Common myeloid progenitor, CD34-positive (primary cell): ENCODE measurements around the gene CHRDL2.

Source experiments
- CTCF ChIA-PET: fragments of 350-600 bp; sonication (Branson Sonifier 250); formaldehyde crosslinking; loops from one replicate; lab custom pipeline; 2021; ENCODE audit warnings: antibody characterized with exemption; lab: Charles Lee
- POLR2A ChIA-PET: fragments of 350-600 bp; sonication (Branson Sonifier 250); formaldehyde crosslinking; loops from one replicate; lab custom pipeline; 2021; ENCODE audit warnings: antibody characterized with exemption; lab: Charles Lee
- DNase-seq, 3 donors: peaks; one replicate each; pipeline versions ENCODE4 v3.0.0 to v3.0.0-alpha.2; 2013
- H3K27ac ChIP-seq, 2 experiments: 1 replicate in 1 of 2; 2 replicates in 1 of 2; pipeline ENCODE4 v1.7.0; 2013; ENCODE audit warnings: inconsistent platforms in 2 of 2, low read length in 2 of 2, mild to moderate bottlenecking in 2 of 2, low read depth in 1 of 2, moderate library complexity in 1 of 2; ENCODE audit not compliant: severe bottlenecking in 2 of 2, insufficient read depth in 1 of 2, poor library complexity in 1 of 2
- H3K27me3 ChIP-seq, 5 experiments: replicated peaks in 2 of 5; 1 replicate in 3 of 5; 2 replicates in 2 of 5; pipeline versions ENCODE4 v1.6.1 to v1.7.0; 2013; ENCODE audit warnings: low read length in 4 of 5, mild to moderate bottlenecking in 2 of 5, moderate library complexity in 2 of 5, inconsistent platforms in 1 of 5; ENCODE audit not compliant: insufficient read depth in 5 of 5, control insufficient read depth in 4 of 5
- H3K36me3 ChIP-seq, 4 experiments: 1 replicate in 2 of 4; 2 replicates in 2 of 4; pipeline versions ENCODE4 v1.6.1 to v1.7.0; 2013; ENCODE audit warnings: low read length in 3 of 4, control low read depth in 1 of 4, mild to moderate bottlenecking in 1 of 4; ENCODE audit not compliant: control insufficient read depth in 4 of 4, insufficient read depth in 4 of 4
- H3K4me1 ChIP-seq, 4 experiments: 1 replicate in 3 of 4; 2 replicates in 1 of 4; pipeline versions ENCODE4 v1.6.1 to v1.7.1; 2013; ENCODE audit warnings: low read length in 3 of 4, mild to moderate bottlenecking in 3 of 4, control low read depth in 1 of 4, inconsistent platforms in 1 of 4, moderate library complexity in 1 of 4; ENCODE audit not compliant: control insufficient read depth in 4 of 4, insufficient read depth in 4 of 4; ENCODE audit errors: control extremely low read depth in 1 of 4
- H3K4me3 ChIP-seq, 7 experiments: 1 replicate in 4 of 7; 2 replicates in 3 of 7; pipeline versions ENCODE4 v1.5.1 to v1.7.0; 2013; ENCODE audit warnings: mild to moderate bottlenecking in 7 of 7, low read length in 6 of 7, moderate library complexity in 6 of 7, inconsistent platforms in 2 of 7, low read depth in 2 of 7, control low read depth in 1 of 7; ENCODE audit not compliant: insufficient read depth in 4 of 7, control insufficient read depth in 1 of 7; ENCODE audit errors: extremely low read depth in 1 of 7
- H3K9me3 ChIP-seq, 5 experiments: 1 replicate in 4 of 5; 2 replicates in 1 of 5; pipeline versions ENCODE4 v1.6.1 to v1.7.1; 2013; ENCODE audit warnings: low read length in 4 of 5, mild to moderate bottlenecking in 2 of 5, inconsistent platforms in 1 of 5, low read depth in 1 of 5, moderate library complexity in 1 of 5; ENCODE audit not compliant: control insufficient read depth in 4 of 5, insufficient read depth in 2 of 5; ENCODE audit errors: control extremely low read depth in 1 of 5
- WGBS: methylation state at CpG from one replicate; pipeline ENCODE4 v1.1.5; 2013; ENCODE audit not compliant: insufficient coverage; 5-methylcytosine and 5-hydroxymethylcytosine counted together

CHRDL2 gene

DNA sequence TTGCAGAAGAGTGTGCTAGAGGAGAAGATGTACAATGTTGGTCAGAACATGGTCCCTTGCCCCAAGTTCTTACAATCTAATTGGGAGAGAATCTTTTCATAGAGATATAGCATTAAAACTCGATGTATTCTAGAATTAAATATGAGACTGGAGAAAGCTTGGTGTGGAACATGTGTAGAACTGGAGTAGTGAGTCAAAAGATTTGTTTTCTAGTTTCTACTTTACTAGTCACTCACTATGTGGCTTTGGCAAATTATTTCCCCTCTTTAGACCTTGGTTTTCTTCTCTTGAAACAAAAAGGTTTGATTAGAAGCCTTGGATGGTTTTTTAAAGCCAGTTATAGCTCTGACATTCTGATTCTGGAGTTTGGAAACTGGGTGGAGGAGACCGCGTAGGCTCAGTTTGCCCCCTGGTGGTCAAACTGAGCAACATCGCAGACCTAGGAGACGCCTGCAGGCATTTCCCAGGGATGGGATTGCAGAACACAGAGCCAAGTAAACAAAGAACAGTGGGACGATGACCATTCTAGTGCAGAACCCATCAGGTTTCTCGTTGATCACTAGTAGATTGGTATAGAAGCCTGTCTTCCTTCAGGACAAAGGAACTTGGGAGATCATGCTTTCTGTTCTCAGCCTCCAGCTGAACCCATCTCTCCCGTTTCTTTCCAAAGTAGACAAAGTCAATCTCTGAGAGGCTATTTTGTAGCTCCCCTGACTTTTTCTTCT is 8.5 kb upstream of the CHRDL2 start:
- CTCF ChIA-PET = interaction anchor here (0.7 to 3.5 kb wide), 10 partner anchors 8 to 492 kb away, joined by 3 to 47 read pairs (median 4); no protein-coding TSS in a partner anchor
- POLR2A ChIA-PET = no interaction called here
- Histone ChIP-seq H3K36me3 (no peaks in the 10 kb centered on the region), H3K9me3 (no peaks in the 10 kb centered on the region), H3K27me3 (peaks cover 0 to 8% (median 0%) of the 10 kb centered on the region in 5 experiments), H3K4me1 (no peaks in the 10 kb centered on the region), H3K27ac (no peak overlapping the region), H3K4me3 (no peak overlapping the region)
- DNase-seq = peak; percentile 54 to 73 (median 70)
- WGBS = 32% methylated on average over 7 of the region's 8 CpGs

DNA sequence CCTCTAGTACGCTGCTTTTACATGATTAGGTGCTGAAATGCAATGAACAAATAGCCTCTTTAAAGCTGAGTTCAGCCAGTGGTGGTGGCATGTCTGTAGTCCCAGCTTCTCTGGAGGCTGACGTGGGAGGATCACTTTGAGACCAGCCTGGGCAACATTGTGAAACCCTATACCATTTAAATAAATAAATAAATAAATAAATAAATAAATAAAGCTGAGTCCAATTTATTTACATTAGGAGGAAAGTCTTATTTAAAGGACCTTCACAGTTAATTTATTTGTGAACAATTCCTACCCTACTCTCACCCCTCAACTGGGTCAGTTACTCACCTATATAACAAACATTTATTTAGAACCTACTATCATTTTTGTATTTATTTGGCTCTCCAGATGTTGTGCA is 4.8 kb upstream of the CHRDL2 start:
- DNase-seq = no peak
- POLR2A ChIA-PET = no interaction called here
- 83% methylated on average over 1 of the region's 2 CpGs for WGBS
- peaks cover 0 to 6% (median 4%) of the 10 kb centered on the region in 4 experiments for H3K4me1 ChIP-seq
- H3K9me3 ChIP-seq = no peaks in the 10 kb centered on the region
- H3K27me3 ChIP-seq = peaks cover 2 to 42% (median 16%) of the 10 kb centered on the region in 5 experiments
- H3K4me3 ChIP-seq = no peak overlapping the region
- CTCF ChIA-PET = interaction anchor here (1.3 kb wide), 1 partner anchor 11 kb away, joined by 3 read pairs; no protein-coding TSS in a partner anchor
- H3K27ac ChIP-seq = no peak overlapping the region
- no peaks in the 10 kb centered on the region for H3K36me3 ChIP-seq

DNA sequence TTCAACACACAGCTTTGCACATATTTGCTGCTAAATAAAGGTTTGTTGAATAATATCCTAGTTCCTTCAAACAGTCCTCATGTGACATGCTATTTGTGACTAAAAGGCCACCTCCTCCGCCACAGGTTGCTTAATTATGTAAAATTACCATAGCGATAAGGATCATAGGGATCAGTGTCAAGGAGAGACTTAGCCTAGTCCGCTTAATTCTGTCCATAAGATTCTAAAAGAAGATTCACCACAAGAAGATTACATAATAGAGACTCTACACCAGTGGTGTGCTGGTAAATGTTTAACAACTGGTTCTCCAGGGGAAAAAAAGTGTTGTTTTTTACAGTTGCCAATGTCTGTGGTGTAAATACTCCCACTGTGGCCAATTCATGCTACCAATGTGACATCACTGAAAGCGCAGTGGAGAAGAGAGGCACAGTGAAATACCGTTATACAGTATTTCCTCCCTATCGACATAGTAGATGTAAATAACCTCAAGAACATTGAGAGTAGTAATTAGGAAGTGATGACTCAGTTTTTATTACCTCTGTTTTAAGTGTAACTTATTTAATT is 4.2 kb upstream of the CHRDL2 start:
- Histone ChIP-seq H3K27ac (no peak overlapping the region), H3K36me3 (no peaks in the 10 kb centered on the region), H3K4me1 (peaks cover 0 to 7% (median 5%) of the 10 kb centered on the region in 4 experiments), H3K27me3 (peaks cover 2 to 48% (median 17%) of the 10 kb centered on the region in 5 experiments), H3K9me3 (no peaks in the 10 kb centered on the region), H3K4me3 (no peak overlapping the region)
- POLR2A ChIA-PET = no interaction called here
- CTCF ChIA-PET = interaction anchor here (1.0 to 2.2 kb wide), 2 partner anchors 10 to 12 kb away, joined by 5 to 6 read pairs; partner anchors contain the start of gene RNF169
- WGBS = 80% methylated on average over 1 of the region's 6 CpGs
- DNase-seq = peak in 2 of 3 donors; percentile 29 to 36

DNA sequence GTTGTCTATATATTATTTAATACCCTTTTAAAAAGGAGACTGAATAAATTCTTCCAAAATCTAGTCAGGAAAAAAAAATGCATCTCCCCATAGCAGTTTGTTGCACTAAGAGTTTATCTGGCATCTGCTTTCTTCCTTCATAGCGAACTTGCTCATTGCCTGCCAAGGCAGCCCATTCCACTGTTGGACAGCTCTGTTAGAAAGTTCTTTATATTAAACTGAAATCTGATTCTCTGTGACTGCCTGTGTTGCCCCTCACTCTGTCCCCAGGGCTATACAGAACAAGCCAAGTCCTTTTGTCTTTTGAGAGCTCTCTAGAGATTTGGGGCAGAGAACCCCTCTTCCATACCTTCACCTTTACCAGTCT is 3.3 kb upstream of the CHRDL2 start:
- CTCF ChIA-PET = interaction anchor here (1.0 to 2.2 kb wide), 3 partner anchors 9 to 32 kb away, joined by 5 to 7 read pairs (median 6); partner anchors contain the start of gene RNF169
- no CpG with 5 or more reads among the region's 1 CpG for WGBS
- H3K27ac ChIP-seq = no peak overlapping the region
- DNase-seq = no peak
- H3K27me3 ChIP-seq = peaks cover 2 to 57% (median 26%) of the 10 kb centered on the region in 5 experiments
- H3K36me3 ChIP-seq = no peaks in the 10 kb centered on the region
- POLR2A ChIA-PET = interaction anchor here (0.5 kb wide), 1 partner anchor 33 kb away, joined by 3 read pairs; no protein-coding TSS in a partner anchor
- H3K4me1 ChIP-seq = peaks cover 0 to 7% (median 5%) of the 10 kb centered on the region in 4 experiments
- H3K9me3 ChIP-seq = no peaks in the 10 kb centered on the region
- no peak overlapping the region for H3K4me3 ChIP-seq

DNA sequence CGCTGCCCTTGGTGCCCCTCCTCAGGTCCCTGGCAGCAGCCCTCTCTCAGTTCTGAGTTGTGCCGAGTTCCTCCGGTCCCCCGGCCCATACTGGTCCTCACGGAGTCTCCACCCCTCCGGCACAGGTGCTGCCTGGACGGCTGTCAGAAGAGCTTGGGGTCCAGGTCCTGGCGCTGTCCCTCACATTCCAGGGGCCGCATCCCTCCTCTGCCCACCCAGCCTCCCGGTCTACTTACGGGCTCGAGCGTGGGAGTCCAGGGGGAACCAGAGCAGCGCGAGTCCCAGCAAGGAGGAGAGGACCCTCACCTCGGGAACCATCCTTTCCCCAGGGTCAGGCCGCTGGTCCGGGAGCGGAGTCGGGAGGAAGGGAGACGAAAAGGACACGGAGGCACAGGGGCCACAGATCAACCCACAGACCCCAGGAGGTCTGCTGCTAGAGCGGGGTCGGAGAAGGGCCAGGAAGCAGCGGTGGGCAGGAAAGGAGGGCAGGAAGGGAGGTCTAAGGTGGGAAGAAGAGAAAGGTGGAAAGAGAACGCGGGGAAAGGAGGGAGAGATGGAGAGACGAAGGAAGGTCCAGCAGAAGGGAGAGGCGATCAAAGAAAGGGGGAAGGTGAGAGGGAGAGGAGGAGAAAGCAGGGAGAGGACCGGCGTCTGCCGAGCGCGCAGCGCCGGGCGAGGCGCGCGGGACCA is 510 bp downstream of the CHRDL2 start:
- peaks cover 0 to 7% (median 5%) of the 10 kb centered on the region in 4 experiments for H3K4me1 ChIP-seq
- peak overlapping the region in 1 of 7 experiments; percentile 9 for H3K4me3 ChIP-seq
- H3K36me3 ChIP-seq = no peaks in the 10 kb centered on the region
- ChIA-PET CTCF (interaction anchor here (2.3 kb wide), 1 partner anchor 29 kb away, joined by 10 read pairs; no protein-coding TSS in a partner anchor), POLR2A (no interaction called here)
- H3K9me3 ChIP-seq = no peaks in the 10 kb centered on the region
- H3K27me3 ChIP-seq = peaks cover 2 to 75% (median 40%) of the 10 kb centered on the region in 5 experiments
- no peak overlapping the region for H3K27ac ChIP-seq
- 4% methylated on average over 36 of the region's 40 CpGs for WGBS
- no peak for DNase-seq

DNA sequence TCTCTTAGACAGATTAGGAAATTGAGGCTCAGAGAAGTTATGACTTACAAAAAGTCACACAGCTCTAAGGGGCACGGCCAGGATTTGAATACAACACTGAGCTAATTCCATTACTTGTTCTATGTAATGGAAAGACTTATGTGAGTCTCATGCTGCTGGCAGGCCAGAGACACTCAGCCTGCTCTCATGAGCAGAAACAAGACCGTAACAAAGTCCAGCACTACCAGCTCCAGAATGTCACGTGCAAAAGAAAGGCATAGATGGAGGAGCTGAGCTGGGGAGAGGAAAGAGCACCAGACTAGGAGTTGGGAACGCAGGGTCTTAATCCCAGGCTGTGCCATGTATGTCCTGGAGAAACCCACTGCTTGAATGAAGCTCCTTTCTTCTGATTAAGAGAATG is 1.8 kb downstream of the CHRDL2 start:
- no peak for DNase-seq
- CTCF ChIA-PET = interaction anchor here (1.8 to 6.1 kb wide), 3 partner anchors 9 to 27 kb away, joined by 4 to 47 read pairs (median 10); no protein-coding TSS in a partner anchor
- 100% methylated on average over 3 of the region's 4 CpGs for WGBS
- H3K9me3 ChIP-seq = no peaks in the 10 kb centered on the region
- H3K27ac ChIP-seq = no peak overlapping the region
- peaks cover 2 to 64% (median 44%) of the 10 kb centered on the region in 5 experiments for H3K27me3 ChIP-seq
- no peaks in the 10 kb centered on the region for H3K36me3 ChIP-seq
- POLR2A ChIA-PET = no interaction called here
- H3K4me1 ChIP-seq = peaks cover 0 to 7% (median 5%) of the 10 kb centered on the region in 4 experiments
- no peak overlapping the region for H3K4me3 ChIP-seq
